ENCODE data around the gene CD300LB. TPM values are rescaled to one million over a fixed set of nuclear protein-coding genes. Genes with fewer than 3 reads are reported as not detected.

The CD300LB gene
- total RNA-seq, 2 donors from 2014 or later = 0.81 to 0.85 TPM

GRCh38 chr17:74544991-74545842 is 13.9 kb upstream of the CD300LB start:
- Histone ChIP-seq H3K36me3 (no peaks in the 10 kb centered on the region), H3K4me1 (ENCODE audit: control insufficient read depth in 1 of 2, low read depth in 2 of 2) (no peaks in the 10 kb centered on the region), H3K4me3 (peak overlapping the region; percentile 50), H3K27me3 (replicated peaks; ENCODE audit: insufficient read depth) (no peaks in the 10 kb centered on the region), H3K9me3 (no peaks in the 10 kb centered on the region), H3K27ac (no peak overlapping the region)
- DNase-seq (ENCODE audit: low spot score) (no peak), ATAC-seq (ENCODE audit: insufficient number of reproducible peaks, low FRiP score, low read depth) (no peak)
- TF ChIP-seq CTCF (IDR thresholded peaks at IDR 0.05) = no peak

- no peak overlapping the region for H3K4me3 ChIP-seq
- ATAC-seq (ENCODE audit: insufficient number of reproducible peaks, low FRiP score, low read depth) (no peak), DNase-seq (ENCODE audit: low spot score) (no peak)
- H3K36me3 ChIP-seq = no peaks in the 10 kb centered on the region
- no peaks in the 10 kb centered on the region for H3K27me3 ChIP-seq (replicated peaks; ENCODE audit: insufficient read depth)
- no peak overlapping the region for H3K27ac ChIP-seq
- no peak for TF ChIP-seq CTCF (IDR thresholded peaks at IDR 0.05)
- no peaks in the 10 kb centered on the region for H3K9me3 ChIP-seq
- H3K4me1 ChIP-seq (ENCODE audit: control insufficient read depth in 1 of 2, low read depth in 2 of 2) = no peaks in the 10 kb centered on the region
These were observed 12.9 kb upstream of the CD300LB start for GRCh38 chr17:74543891-74544760.

GRCh38 chr17:74543406-74543805 is 12.1 kb upstream of the CD300LB start:
- H3K27ac ChIP-seq = no peak overlapping the region
- no peak overlapping the region for H3K4me3 ChIP-seq
- DNase-seq (ENCODE audit: low spot score) (no peak), ATAC-seq (ENCODE audit: insufficient number of reproducible peaks, low FRiP score, low read depth) (no peak)
- H3K9me3 ChIP-seq = no peaks in the 10 kb centered on the region
- no peaks in the 10 kb centered on the region for H3K36me3 ChIP-seq
- H3K27me3 ChIP-seq (replicated peaks; ENCODE audit: insufficient read depth) = no peaks in the 10 kb centered on the region
- TF ChIP-seq CTCF (IDR thresholded peaks at IDR 0.05) = no peak
- H3K4me1 ChIP-seq (ENCODE audit: control insufficient read depth in 1 of 2, low read depth in 2 of 2) = no peaks in the 10 kb centered on the region

GRCh38 chr17:74542727-74543383 is 11.6 kb upstream of the CD300LB start:
- Histone ChIP-seq H3K9me3 (no peaks in the 10 kb centered on the region), H3K36me3 (no peaks in the 10 kb centered on the region), H3K27me3 (replicated peaks; ENCODE audit: insufficient read depth) (no peaks in the 10 kb centered on the region), H3K4me3 (no peak overlapping the region), H3K27ac (no peak overlapping the region), H3K4me1 (ENCODE audit: control insufficient read depth in 1 of 2, low read depth in 2 of 2) (no peaks in the 10 kb centered on the region)
- no peak for TF ChIP-seq CTCF (IDR thresholded peaks at IDR 0.05)
- ATAC-seq (ENCODE audit: insufficient number of reproducible peaks, low FRiP score, low read depth) (no peak), DNase-seq (ENCODE audit: low spot score) (no peak)

GRCh38 chr17:74542166-74542565 is 10.9 kb upstream of the CD300LB start:
- ATAC-seq (ENCODE audit: insufficient number of reproducible peaks, low FRiP score, low read depth) (no peak), DNase-seq (ENCODE audit: low spot score) (no peak)
- H3K27ac ChIP-seq = no peak overlapping the region
- TF ChIP-seq CTCF (IDR thresholded peaks at IDR 0.05) = no peak
- no peaks in the 10 kb centered on the region for H3K4me1 ChIP-seq (ENCODE audit: control insufficient read depth in 1 of 2, low read depth in 2 of 2)
- H3K36me3 ChIP-seq = no peaks in the 10 kb centered on the region
- no peak overlapping the region for H3K4me3 ChIP-seq
- H3K27me3 ChIP-seq (replicated peaks; ENCODE audit: insufficient read depth) = no peaks in the 10 kb centered on the region
- H3K9me3 ChIP-seq = no peaks in the 10 kb centered on the region
